Ishikawa (cell line): Measurements from ENCODE around the gene JCAD.

ENCODE experiments used
- CEBPB ChIP-seq: IDR thresholded peaks from 2 replicates; pipeline ENCODE4 v1.6.1; 2012
- EP300 ChIP-seq: IDR thresholded peaks from 2 replicates; pipeline ENCODE4 v1.6.1; 2012; ENCODE audit warnings: borderline replicate concordance
- FOXM1 ChIP-seq: IDR thresholded peaks from 2 replicates; pipeline ENCODE4 v1.6.1; 2012; ENCODE audit warnings: low read depth, borderline replicate concordance
- RAD21 ChIP-seq: IDR thresholded peaks from 2 replicates; pipeline ENCODE4 v1.6.1; 2012; ENCODE audit warnings: low read depth
- TAF1 ChIP-seq: IDR thresholded peaks from 2 replicates; pipeline ENCODE4 v1.6.1; 2012; ENCODE audit warnings: low read depth, mild to moderate bottlenecking
- TF ChIP-seq, protein P1 (sequence below): IDR thresholded peaks from 2 replicates; pipeline ENCODE4 v1.6.1; 2012

DNA sequence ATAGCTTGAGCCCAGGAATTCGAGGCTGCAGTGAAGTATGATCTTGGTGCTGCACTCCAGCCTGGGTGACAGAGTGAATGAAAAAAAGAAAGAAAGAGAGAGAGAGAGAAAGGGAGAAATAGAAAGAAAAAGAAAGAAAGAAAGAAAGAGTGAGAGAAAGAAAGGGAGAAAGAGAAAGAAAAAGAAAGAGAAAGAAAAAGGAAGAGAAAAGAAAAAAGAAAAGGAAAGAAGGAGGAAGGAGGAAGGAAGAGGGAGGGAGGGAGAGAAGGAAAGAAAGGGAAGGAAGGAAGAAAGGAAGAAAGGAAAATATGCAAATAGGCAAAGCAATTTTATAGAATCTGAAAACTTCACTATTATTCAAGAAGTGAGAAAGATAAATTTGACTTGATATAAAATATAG is 24.5 kb upstream of the JCAD start:
- TF ChIP-seq, protein P1, sequence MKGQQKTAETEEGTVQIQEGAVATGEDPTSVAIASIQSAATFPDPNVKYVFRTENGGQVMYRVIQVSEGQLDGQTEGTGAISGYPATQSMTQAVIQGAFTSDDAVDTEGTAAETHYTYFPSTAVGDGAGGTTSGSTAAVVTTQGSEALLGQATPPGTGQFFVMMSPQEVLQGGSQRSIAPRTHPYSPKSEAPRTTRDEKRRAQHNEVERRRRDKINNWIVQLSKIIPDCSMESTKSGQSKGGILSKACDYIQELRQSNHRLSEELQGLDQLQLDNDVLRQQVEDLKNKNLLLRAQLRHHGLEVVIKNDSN: no peak
- no peak for TF ChIP-seq RAD21
- TF ChIP-seq FOXM1: no peak
- no peak for TF ChIP-seq EP300
- TF ChIP-seq CEBPB: no peak
- TF ChIP-seq TAF1: no peak
